Measurements from ENCODE around the gene SERTAD1. TPM values are rescaled to one million over a fixed set of nuclear protein-coding genes. Genes with fewer than 3 reads are reported as not detected.

Gene SERTAD1
- total and polyA plus RNA-seq, 11 donors, result 7.6 to 40.2 (median 11.5) TPM

DNA sequence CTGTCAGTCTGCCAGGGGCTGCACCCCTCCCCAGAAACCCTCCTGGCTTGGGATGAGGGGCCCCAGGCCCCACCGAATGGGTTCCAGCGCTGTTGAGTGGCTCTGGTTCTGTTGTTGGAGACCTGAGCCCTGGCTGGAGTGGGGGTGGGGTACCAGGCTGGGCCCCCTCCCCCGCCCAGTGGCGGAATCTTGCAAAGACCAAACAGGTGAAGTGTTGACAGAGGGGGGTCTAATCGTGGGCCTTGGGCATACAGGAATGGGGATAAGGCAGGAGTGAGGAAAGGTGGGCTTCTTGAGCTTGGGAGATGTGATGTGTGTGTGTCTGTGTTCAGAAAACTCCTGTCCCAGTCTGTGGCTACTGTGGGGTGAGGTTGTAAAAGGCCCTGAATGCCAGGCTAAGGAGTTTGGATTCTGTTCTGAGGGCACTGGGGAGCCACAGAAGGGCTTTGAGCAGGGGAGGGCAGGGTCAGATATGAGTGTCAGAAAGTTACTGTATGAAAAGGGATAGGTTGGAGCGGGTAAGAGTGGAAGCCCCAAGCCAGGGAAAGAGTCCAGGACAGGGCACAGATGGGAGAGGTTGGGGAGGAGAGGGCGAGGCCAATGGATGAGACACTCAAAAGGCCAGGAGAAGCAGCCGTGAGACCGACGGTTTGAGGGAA lies 35.6 kb downstream of the SERTAD1 start, which contains the start of gene HIPK4:
HIPK4 (minus strand) TSS at position 98 of the 659 bp plus-strand sequence. CDS start 279 bp downstream, outside the sequence.
- 81 to 87% (median 87%) methylated on average over 8 to 10 of the region's 10 CpGs for WGBS, 4 donors
- Histone ChIP-seq H3K4me3 (no peak within 1 kb of the TSS), H3K9me3 (no peaks in the 10 kb centered on the region), H3K4me1 (no peaks in the 10 kb centered on the region), H3K27me3 (no peaks in the 10 kb centered on the region), H3K36me3 (no peaks in the 10 kb centered on the region), H3K27ac (no peak within 1 kb of the TSS)
- ATAC-seq (no peak), DNase-seq (no peak)
- no peak for TF ChIP-seq POLR2A (IDR thresholded peaks at IDR 0.05)
- TF ChIP-seq, protein P1, sequence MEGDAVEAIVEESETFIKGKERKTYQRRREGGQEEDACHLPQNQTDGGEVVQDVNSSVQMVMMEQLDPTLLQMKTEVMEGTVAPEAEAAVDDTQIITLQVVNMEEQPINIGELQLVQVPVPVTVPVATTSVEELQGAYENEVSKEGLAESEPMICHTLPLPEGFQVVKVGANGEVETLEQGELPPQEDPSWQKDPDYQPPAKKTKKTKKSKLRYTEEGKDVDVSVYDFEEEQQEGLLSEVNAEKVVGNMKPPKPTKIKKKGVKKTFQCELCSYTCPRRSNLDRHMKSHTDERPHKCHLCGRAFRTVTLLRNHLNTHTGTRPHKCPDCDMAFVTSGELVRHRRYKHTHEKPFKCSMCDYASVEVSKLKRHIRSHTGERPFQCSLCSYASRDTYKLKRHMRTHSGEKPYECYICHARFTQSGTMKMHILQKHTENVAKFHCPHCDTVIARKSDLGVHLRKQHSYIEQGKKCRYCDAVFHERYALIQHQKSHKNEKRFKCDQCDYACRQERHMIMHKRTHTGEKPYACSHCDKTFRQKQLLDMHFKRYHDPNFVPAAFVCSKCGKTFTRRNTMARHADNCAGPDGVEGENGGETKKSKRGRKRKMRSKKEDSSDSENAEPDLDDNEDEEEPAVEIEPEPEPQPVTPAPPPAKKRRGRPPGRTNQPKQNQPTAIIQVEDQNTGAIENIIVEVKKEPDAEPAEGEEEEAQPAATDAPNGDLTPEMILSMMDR (IDR thresholded peaks at IDR 0.05), result no peak
- intact Hi-C loops (cut with DNase I), result no loop called here

DNA sequence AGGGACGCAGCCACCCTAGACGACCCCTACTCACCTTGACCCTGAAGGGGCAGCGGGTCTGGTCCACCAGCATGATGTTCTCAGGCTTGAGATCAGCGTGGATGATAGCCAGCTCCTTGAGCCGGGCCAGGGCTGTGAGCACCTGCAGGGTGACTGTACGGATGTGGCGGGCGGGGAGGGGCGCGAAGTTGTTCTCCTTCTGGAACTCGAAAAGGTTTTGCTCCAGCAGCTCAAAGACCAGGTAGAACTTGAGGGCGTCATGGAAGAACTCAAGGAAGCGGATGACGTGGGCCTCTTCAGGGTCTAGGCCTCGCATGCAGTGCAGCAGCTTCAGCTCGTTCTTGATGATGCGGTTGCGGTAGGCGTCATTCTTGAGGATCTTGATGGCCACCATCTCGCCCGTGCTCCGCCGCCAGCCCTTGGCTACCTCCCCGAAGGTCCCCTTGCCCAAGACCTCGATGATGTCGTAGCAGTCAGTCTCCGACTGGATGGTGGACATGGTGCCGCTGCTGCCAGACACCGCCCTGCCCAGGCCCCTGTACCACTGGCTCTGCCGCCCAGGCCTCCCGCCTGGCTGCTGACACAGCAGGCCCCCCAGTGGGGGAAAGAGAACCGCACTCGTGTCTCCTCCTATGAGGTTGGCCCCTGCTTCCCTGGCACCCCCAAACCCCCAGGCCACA lies 36.2 kb downstream of the SERTAD1 start:
- WGBS, 4 donors, result 95 to 97% (median 96%) methylated on average over 31 to 33 of the region's 33 CpGs
- DNase-seq, result no peak
- ATAC-seq, result no peak
- Histone ChIP-seq H3K4me1 (no peaks in the 10 kb centered on the region), H3K9me3 (no peaks in the 10 kb centered on the region), H3K27ac (no peak overlapping the region), H3K27me3 (no peaks in the 10 kb centered on the region), H3K4me3 (no peak overlapping the region), H3K36me3 (no peaks in the 10 kb centered on the region)
- TF ChIP-seq POLR2A (IDR thresholded peaks at IDR 0.05), result no peak
- TF ChIP-seq, protein P1 (IDR thresholded peaks at IDR 0.05), result no peak
- intact Hi-C loops (cut with DNase I), result no loop called here

DNA sequence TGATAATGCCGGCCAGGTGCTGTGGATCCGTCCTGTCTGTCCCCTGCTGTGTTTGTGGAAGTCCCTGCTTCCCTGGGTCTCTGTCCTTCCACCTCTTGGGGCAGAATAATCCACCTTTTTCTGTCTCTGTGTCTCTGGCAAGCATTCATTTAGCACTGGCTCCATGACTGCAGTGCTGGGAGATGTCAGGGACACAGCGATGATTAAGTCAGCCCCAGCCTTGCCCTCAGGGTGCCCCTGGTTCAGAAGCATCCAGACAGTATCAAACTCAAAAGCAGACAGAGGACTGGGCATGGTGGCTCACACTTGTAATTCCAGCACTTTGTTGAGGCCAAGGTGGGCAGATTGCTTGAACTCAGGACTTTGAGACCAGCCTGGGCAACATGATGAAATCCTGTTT lies 37.3 kb downstream of the SERTAD1 start:
- no peaks in the 10 kb centered on the region for H3K9me3 ChIP-seq
- H3K27me3 ChIP-seq, result no peaks in the 10 kb centered on the region
- H3K27ac ChIP-seq, result no peak overlapping the region
- intact Hi-C loops (cut with DNase I), result no loop called here
- ATAC-seq, result no peak
- H3K36me3 ChIP-seq, result no peaks in the 10 kb centered on the region
- no peak overlapping the region for H3K4me3 ChIP-seq
- no peak for DNase-seq
- WGBS, 4 donors, result 76 to 88% (median 78%) methylated on average over 3 of the region's 3 CpGs
- TF ChIP-seq, protein P1 (IDR thresholded peaks at IDR 0.05), result no peak
- no peak for TF ChIP-seq POLR2A (IDR thresholded peaks at IDR 0.05)
- H3K4me1 ChIP-seq, result no peaks in the 10 kb centered on the region

DNA sequence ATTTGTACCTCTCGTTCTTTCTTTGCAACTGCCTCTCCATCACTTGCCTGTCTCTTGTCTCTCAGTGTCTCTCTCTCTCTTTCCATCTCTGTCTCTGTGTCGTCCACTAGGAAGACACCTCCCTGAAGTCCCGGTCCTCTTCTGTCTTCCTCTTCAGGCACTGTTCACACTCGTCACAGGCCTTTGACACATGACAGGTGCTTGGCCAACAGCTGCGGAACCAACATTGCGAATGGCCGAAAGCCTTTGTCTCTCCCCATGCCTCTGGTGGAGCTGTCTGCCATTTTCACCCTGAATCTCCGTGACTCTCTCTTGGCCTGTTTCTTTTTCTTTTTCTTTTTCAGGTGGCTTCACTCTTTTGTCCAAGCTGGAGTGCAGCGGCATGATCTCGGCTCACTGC lies 38.6 kb downstream of the SERTAD1 start:
- intact Hi-C loops (cut with DNase I), result no loop called here
- no peak overlapping the region for H3K4me3 ChIP-seq
- 91 to 92% (median 91%) methylated on average over 10 of the region's 10 CpGs for WGBS, 4 donors
- H3K36me3 ChIP-seq, result no peaks in the 10 kb centered on the region
- ATAC-seq (no peak), DNase-seq (no peak)
- no peaks in the 10 kb centered on the region for H3K27me3 ChIP-seq
- TF ChIP-seq, protein P1 (IDR thresholded peaks at IDR 0.05), result no peak
- TF ChIP-seq POLR2A (IDR thresholded peaks at IDR 0.05), result no peak
- no peaks in the 10 kb centered on the region for H3K9me3 ChIP-seq
- H3K4me1 ChIP-seq, result no peaks in the 10 kb centered on the region
- no peak overlapping the region for H3K27ac ChIP-seq

Measured in heart left ventricle (tissue), 16 donors.